Stromal cell of bone marrow (primary cell): ENCODE data around the gene USP10.
A peak's percentile ranks its signal among the peaks of the same experiment; 100 is the strongest.

Experiments
- DNase-seq: peaks from one replicate; pipeline ENCODE4 v3.0.0-alpha.2; 2012; ENCODE audit warnings: low read depth

USP10 gene

DNA sequence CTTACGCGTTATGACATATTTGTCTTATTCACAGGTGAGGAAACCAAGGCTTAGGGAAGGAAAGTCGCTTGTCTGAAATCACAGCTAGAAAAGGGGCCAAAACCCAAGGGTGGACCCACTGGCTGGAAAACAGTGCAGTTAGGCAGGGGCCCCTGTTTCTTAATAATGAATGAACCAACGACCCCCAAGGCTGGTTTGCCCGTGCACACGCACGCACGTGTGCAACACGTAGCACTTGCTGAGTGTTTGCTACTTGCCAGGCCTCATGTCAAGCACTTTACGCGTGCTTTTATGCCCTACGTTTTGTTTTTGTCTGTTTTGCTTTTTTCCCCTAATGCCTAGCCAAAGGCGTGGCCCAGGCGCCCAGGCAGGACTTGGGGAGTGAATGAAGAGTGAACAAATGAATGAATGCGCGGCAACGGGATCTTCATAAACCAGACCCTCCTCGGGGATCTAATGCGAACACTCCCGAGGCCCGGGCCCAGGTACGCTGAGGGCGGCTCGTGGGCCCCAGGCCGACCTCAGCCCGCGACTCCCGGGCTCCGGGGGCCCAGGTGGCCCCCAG, 571 bp upstream of the USP10 start:
- no peak for DNase-seq

DNA sequence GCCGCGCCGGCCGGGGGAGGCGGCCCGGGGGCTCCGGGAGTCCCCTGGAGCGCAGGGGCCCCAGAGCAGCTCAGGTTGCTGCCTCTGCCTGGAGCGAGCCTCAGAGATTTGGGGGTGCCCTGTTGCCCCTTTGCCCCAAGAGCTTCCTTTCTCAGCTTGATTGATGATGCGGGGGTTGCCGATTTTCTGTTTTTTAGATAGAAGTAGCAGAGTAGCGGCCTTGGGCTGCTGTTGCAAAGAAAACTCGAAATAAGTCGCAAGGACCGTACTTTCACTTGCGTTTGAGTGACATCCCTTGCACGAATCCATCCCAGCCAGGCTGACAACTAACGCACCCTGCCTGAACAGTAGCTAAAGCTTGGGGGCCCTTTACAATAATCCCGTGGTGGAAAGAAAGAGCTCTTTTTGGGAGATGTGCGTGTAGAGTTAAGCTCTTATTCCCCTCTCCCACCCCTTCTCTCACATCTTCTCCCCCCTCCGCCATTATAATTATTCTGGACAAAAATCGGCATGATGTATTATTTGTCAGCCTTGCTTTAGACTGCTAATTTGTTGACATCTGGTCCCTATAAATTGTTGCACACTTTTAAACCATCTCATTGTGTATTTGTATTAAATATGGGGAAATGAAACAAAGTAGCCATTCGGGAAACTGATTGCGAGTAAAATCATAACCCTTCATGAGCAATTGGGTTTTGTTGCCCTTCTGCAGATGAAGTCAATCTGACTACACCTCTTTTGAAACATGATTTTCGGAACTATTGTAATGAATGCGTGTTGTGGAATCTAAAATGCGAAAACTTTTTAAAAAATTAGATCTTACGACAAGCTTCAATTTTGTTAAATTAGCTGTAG, 873 bp downstream of the USP10 start:
- no peak for DNase-seq

DNA sequence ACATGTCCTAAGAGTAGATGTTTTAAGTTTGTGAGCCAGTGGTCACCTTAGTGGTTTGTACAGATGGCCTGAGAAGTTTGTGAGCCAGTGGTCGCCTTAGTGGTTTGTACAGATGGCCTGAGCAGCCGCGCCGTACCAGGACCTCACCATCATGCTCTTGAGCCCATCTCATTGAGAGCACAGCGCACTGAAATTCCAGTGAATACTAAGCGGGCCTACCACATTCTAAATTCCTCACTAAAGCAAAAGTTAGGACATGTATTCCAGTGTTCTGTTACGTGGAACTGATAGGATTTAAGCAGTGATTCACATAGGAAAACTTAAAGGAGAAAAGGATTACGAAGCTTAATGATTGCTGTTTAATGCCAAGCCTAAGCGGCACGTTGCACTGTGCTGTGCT, 3.9 kb downstream of the USP10 start:
- no peak for DNase-seq

GRCh38 chr16:84704253-84704652, 4.5 kb downstream of the USP10 start:
- no peak for DNase-seq

GRCh38 chr16:84706856-84707255, 7.1 kb downstream of the USP10 start:
- no peak for DNase-seq

DNA sequence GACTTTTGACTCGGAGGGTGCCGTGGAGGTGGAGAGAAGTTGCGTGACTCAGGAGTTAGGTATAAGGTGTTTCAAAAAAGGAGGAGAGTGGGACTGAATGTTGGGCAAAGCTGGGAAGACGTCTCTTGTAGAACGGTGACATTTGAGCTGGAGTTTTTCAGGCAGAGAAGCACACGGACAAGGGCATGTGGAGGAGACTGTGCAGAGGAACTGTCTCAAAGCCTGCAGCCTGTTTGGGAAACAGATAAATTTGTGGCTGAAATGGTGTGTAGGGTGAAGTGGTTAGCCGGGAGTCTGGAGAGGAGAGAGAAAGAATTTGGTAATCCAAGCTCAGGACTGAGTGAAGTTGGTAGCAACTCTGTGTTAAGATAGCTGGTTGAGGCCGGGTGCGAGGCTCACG, 9.8 kb downstream of the USP10 start:
- no peak for DNase-seq

DNA sequence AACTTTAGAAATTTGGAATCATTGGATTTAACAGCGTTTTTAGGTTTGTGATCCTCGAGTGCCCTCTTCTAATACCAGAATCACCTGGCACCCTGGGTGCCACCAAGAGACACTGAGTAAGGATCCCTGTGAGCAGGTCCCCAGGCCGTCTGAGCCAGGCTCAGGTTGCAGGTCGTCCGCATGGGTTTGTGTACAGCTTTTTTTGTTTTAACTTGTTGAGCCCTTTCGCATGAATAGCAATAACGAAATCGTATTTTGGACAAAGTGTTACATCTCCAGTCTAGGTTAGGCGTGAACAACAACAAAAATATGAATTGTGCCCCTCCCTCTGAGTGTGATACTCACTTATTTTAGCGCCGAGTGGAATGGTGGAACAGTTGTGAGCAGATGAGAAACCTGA, 10.9 kb downstream of the USP10 start:
- DNase-seq, result no peak

DNA sequence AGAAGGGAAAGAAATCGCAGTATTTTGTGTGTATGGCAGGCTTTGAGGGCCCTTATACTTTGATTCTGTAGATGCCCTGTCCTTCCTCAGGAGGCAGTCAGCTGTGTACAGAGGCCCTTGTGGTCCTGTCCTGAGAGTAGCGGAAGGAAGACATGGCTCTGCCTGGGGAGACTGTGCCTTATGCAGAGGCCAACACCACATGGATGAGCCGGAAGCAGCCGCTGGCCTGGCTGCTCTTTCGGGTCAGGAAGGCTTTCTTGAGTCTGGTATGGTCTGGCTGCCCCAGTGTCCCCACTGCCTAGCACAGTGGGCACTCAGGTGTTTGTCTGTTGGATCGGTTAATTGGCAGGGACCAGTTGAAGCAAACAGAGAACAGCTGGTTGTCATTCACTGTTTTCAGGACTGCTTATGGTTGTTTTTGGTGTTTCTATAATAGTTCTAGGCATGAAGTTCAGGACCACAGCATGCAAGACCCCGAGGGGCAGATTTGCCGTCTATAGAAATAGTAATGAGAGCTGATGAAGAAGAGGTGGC, 12.4 kb downstream of the USP10 start:
- DNase-seq, result no peak

DNA sequence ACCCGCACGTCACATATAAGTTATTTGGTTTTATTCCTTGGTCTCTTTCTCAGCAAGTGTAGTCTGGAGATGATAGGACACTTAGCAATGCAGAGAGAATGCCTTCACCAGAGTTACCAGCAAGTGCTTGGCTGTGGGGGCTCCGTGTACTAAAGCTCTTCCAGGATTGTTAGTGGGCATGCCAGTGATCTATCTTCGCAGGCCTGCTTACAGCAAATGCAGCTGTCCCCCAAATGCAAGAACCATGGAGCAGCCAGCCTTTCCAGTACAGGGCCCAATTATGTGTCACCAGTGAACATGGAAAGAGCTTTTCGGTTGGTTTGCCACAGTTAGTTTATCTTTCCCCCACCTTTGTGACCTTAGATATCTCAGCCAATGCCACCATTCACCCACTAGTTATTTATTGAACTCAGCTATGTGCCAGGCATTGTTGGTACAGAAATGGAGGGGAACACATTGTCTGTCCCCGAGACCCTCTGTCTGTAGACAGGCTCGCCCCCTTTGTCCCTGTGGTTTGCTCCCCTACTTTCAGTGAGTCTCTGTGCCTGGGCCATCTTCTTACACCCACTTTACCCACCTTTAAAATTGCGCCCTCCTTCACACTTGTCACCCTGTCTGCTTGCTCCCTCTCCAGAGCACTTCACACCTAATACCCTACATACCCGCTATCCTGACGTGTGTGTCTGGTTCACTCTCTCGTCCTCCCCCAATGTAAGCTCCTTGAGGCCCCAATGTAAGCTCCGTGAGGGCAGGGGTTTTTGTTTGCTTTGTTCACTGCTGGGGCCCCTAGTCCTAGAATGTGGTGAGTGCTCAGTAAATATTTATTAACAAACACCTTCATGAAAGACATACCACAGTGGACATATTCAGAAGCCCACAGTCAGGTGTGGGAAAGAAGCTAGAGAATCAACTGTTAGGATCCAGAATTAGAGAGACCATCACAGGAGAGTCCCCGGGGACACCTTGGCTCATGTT, 13.3 kb downstream of the USP10 start:
- DNase-seq, result no peak

DNA sequence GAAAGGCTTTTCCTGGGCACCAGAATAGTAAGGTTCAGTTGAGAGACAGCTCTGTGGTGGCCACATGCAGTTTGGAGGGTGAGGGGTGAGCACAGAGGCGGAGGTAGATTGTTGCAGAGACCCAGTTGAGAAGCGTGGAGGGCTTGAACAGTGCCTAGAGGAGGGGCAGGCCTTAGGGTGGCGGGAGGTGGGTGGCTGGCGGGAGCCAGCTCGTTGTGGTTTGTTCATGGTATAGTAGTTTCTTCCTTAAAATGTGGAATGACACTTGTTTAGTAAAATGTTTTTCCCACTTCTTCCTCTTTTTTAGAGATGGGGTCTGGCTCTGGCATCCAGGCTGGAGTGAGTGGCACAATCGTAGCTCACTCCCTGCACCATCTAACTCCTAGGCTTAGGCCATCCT, 14.2 kb downstream of the USP10 start:
- DNase-seq, result no peak

- DNase-seq, result no peak
Measured at GRCh38 chr16:84715424-84715823, 15.6 kb downstream of the USP10 start.

DNA sequence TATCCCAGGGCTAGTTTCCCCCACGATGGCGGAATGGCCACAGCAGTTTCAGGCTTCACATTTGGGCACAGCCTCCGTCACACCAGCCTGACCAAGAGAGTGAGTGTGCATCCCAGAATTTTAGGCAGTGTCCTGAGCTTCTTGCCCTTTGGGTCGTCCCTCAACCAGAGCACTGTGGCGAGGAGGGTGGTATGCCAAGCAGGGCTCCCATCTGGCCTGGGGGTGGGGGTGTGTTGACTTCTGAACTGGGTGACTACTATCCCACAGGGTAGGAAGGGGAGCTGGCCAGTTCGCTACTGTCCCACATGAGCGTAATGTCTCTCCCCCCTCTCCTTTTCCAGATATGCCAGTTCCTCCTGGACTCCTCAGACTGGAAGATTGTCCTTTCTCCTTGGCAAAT, 16.1 kb downstream of the USP10 start:
- no peak for DNase-seq

DNA sequence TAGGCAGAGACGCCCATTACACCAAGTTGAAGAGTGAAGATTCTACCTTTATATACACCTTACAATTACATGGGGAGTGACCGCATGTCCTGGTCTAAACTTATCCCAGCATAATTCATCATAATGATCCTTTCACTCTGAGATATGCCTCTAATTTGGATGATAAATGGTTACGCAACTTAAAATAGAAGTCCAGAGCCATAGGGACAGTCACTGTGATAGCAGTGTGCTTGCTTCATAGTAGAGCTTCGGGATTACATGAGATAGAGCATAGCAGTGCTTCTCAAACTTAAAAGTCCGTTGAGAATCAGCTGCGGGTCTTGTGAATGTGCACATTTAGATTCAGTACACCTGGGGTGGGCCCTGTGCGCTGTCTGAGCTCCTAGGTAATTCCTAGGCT, 16.9 kb downstream of the USP10 start:
- DNase-seq, result no peak

DNA sequence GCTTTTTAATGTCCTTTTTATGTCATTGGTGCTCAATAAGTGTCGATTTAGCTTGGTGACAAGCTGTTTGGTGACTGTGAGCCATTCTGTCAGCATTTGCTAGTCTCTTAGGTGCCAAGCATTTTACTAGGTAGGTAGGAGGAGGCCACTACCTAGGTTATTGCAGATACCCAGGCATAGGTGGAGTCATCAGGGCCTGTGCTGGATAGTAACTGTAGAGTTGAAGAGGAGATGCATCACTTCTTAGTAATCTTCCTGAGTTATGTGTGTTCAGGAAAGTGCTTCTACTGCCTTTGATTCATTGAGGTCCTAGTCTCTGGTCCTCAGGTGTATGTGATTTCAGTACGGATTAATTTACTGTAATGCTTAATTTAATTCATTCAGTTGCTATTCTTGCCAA, 17.7 kb downstream of the USP10 start:
- no peak for DNase-seq

DNA sequence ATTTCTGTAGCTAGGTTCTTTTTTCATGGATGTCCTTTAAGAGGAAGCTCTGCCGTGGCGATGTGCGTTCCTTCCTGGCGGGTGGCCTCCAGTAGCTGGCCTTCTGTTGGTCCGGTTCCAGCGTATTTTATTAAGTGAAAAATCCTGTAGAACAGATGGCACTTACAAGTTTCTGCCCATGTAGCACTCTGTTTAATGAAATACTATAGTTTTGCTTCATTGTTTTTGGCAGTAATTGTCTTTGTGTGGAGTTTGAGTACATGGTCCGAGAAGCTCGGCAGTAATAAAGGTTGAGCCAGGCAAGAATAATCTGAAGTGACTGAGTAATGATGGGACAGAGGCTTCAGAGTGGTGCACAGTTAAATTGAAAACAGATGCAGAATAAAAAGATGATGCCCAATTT, 20.4 kb downstream of the USP10 start:
- no peak for DNase-seq

- DNase-seq, result no peak
Measured at GRCh38 chr16:84722068-84722467, 22.3 kb downstream of the USP10 start.

DNA sequence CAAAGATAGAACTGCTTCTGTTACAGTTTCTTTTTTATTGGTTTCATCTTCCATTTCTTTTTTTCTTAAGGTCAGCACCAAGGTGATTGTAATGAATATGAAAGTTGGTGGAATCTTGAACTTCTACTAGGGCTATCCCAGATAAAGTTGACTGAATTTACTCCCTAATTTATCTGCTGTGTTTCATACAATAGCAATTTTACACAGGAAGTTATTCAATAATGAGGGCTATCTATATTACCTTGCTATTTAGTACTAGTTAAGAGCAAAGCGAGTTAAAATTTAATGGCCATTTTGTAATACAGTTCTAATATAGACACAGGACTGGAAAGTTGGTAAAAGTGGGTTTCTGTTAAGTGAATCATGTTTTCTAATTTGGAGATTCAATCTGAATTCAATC, 24.1 kb downstream of the USP10 start:
- DNase-seq, result no peak

DNA sequence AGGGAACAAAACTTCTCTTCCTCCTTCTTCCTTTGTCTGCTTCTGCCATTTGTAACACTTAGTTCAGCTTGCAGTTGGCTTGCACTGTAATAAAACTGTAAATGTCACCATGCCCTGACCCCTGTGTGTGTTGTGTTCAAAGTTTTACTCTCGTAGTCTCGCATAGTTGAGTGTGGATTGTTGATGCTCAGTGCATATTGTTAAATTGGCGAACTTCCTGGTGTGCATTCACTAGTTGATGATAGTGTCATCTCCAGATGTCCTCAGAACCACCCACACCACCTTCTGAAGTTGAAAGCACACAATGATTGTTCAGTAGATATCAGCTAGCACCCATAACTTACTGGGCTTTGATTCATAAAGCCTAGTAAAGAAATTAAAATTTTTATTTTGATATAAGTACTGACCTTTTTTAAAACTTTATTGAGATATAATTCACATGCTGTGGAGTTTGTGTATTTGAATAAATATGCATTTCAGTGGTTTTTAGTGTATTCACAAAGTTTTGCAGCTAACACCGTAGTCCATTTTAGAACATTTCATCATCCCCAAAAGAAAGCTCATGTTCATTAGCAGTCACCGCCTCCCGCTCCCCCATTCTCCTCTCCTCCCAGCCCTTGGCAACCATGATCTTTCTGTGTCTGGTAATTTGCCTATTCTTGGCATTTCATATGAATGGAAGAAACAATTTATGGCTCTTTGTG, 25.0 kb downstream of the USP10 start:
- DNase-seq, result no peak

GRCh38 chr16:84725481-84726078, 25.8 kb downstream of the USP10 start:
- DNase-seq, result no peak

DNA sequence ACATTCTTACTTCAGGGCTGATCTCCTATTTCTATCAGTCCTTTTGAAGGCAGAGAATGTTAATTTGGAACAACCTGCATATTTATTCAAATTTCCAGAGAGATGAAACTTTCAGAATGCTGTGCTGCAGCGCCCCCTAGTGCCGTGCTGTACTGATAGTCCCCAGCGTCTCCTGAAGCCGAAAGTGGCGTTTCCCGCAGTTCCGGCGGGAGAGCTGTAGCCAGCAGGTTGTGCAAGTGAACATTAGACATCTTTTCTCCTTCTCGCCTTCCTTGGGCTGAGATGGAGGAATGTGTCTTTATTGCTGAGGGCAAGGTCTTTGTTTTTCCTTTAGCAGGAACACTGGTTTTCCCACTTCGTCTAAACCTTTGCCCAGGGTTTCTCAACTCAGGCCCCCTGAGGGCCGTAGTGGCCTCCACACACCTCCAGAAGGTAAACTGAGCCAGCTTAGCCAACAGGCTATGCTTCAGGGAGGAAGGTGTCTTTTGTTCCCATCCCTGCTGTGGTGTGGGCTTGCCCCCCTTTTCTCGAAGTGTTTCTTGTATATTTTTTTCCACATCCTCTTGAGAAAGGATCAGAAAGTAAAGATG, 26.4 kb downstream of the USP10 start:
- peak; percentile 72 for DNase-seq
